GM12878 (cell line): ENCODE data around the gene TIMM10B. TPM values are rescaled to one million over a fixed set of nuclear protein-coding genes. Genes with fewer than 3 reads are reported as not detected.

ENCODE experiments used
- ATAC-seq: fragments of 200-7000 bp; cut with Tn5 transposase; 3 replicates; pipeline ENCODE4 v1.9.1; 2020; ENCODE audit warnings: mild to moderate bottlenecking, moderate library complexity
- BruUV-seq: library from RNA; stranded (reverse); fragments of 400-500 nt; replicated peaks from 2 replicates; lab custom pipeline; 2021; lab: Mats Ljungman, UMichigan
- CTCF ChIA-PET: fragments of 300-600 bp; sonication (Branson Sonifier 250); formaldehyde crosslinking; extraction: SDS; loops from one replicate; lab custom pipeline; 2021; ENCODE audit warnings: inconsistent platforms; lab: Yijun Ruan, JAX
- POLR2A ChIA-PET: fragments of 350-600 bp; formaldehyde crosslinking; extraction: SDS; loops from one replicate; lab custom pipeline; 2021; ENCODE audit warnings: inconsistent platforms; lab: Charles Lee
- RAD21 ChIA-PET: fragments of 300-600 bp; sonication (Branson Sonifier 250); formaldehyde crosslinking; loops from one replicate; lab custom pipeline; 2023; ENCODE audit warnings: antibody characterized with exemption; ENCODE audit not compliant: unreplicated experiment; lab: Charles Lee
- SMC1A ChIA-PET: fragments of 300-600 bp; sonication (Branson Sonifier 250); formaldehyde crosslinking; loops from one replicate; lab custom pipeline; 2023; ENCODE audit not compliant: unreplicated experiment, uncharacterized antibody; lab: Charles Lee
- DNase-seq: peaks from one replicate; pipeline ENCODE4 v3.0.0-alpha.2; 2011; ENCODE audit warnings: low read depth, low spot score
- FAIRE-seq: peaks from 3 replicates; lab custom pipeline; 2011; peaks lifted over from hg19 to GRCh38; lab: Jason Lieb, UNC
- H2AFZ ChIP-seq: 2 replicates; pipeline ENCODE4 v1.6.0; 2011; ENCODE audit warnings: low read depth, low read length, control low read depth; ENCODE audit not compliant: control insufficient read depth
- H3K27ac ChIP-seq: 2 replicates; pipeline ENCODE4 v1.5.1; 2011; ENCODE audit warnings: control low read depth; ENCODE audit not compliant: control insufficient read depth, insufficient read depth
- H3K27me3 ChIP-seq, 2 experiments: replicated peaks in 1 of 2; 2 replicates each; pipeline versions ENCODE4 v1.6.0 to v1.6.1; 2011; ENCODE audit warnings: low read length in 1 of 2; ENCODE audit not compliant: control insufficient read depth in 2 of 2, insufficient read depth in 2 of 2
- H3K36me3 ChIP-seq, 2 experiments: 2 replicates each; pipeline ENCODE4 v1.5.1; 2011; ENCODE audit warnings: low read length in 1 of 2; ENCODE audit not compliant: control insufficient read depth in 2 of 2, insufficient read depth in 2 of 2
- H3K4me1 ChIP-seq: 2 replicates; pipeline ENCODE4 v1.6.1; 2011; ENCODE audit warnings: mild to moderate bottlenecking, low read length, moderate library complexity, mixed read lengths; ENCODE audit not compliant: control insufficient read depth, insufficient read depth
- H3K4me2 ChIP-seq: 2 replicates; pipeline ENCODE4 v1.6.0; 2011; ENCODE audit warnings: control low read depth; ENCODE audit not compliant: control insufficient read depth, insufficient read depth
- H3K4me3 ChIP-seq: fragments of 200-600 bp; sonication (generic); 2 replicates; pipeline ENCODE4 v1.5.1; 2016
- H3K79me2 ChIP-seq: 2 replicates; pipeline ENCODE4 v1.6.0; 2011; ENCODE audit warnings: low read length; ENCODE audit not compliant: control insufficient read depth, insufficient read depth
- H3K9ac ChIP-seq: 2 replicates; pipeline ENCODE4 v1.8.0; 2011; ENCODE audit warnings: low read length, control low read depth, mixed read lengths; ENCODE audit not compliant: control insufficient read depth, insufficient read depth
- H3K9me3 ChIP-seq: replicated peaks from 3 replicates; pipeline ENCODE4 v1.5.1; 2011; ENCODE audit warnings: mild to moderate bottlenecking, low read length; ENCODE audit not compliant: control insufficient read depth, insufficient read depth
- H4K20me1 ChIP-seq: 2 replicates; pipeline ENCODE4 v1.6.0; 2011; ENCODE audit not compliant: control insufficient read depth, insufficient read depth
- BRCA1 ChIP-seq: IDR thresholded peaks from 2 replicates; pipeline ENCODE4 v1.6.1; 2011; ENCODE audit warnings: low read depth, low read length, improper control_type of control experiment
- PAX8 ChIP-seq: fragments of 450-650 bp; IDR thresholded peaks from 2 replicates; pipeline ENCODE4 v1.6.1; 2017; ENCODE audit warnings: mild to moderate bottlenecking, moderate library complexity
- SIX5 ChIP-seq: IDR thresholded peaks from 2 replicates; pipeline ENCODE4 v1.6.1; 2011; ENCODE audit warnings: mild to moderate bottlenecking, low read depth, low read length, moderate library complexity; ENCODE audit not compliant: severe bottlenecking
- SMAD1 ChIP-seq: fragments of 450-650 bp; IDR thresholded peaks from 2 replicates; pipeline ENCODE4 v1.6.1; 2018; ENCODE audit warnings: mild to moderate bottlenecking, low read depth; ENCODE audit not compliant: partially characterized antibody
- USF2 ChIP-seq: IDR thresholded peaks from 2 replicates; pipeline ENCODE4 v1.6.1; 2011; ENCODE audit warnings: low read depth, low read length, improper control_type of control experiment, borderline replicate concordance
- ZBED1 ChIP-seq: IDR thresholded peaks from 2 replicates; pipeline ENCODE4 v1.6.1; 2016; ENCODE audit warnings: borderline replicate concordance
- ZNF24 ChIP-seq: fragments of 450-650 bp; IDR thresholded peaks from 2 replicates; pipeline ENCODE4 v1.6.1; 2017; ENCODE audit warnings: antibody characterized with exemption, mild to moderate bottlenecking
- ZNF274 ChIP-seq: IDR thresholded peaks from one replicate; pipeline ENCODE4 v1.8.0; 2011; ENCODE audit not compliant: insufficient read length, insufficient read depth
- ZSCAN29 ChIP-seq: fragments of 450-650 bp; IDR thresholded peaks from 2 replicates; pipeline ENCODE4 v1.6.1; 2017; ENCODE audit warnings: mild to moderate bottlenecking, moderate library complexity
- ZZZ3 ChIP-seq: IDR thresholded peaks from 2 replicates; pipeline ENCODE4 v1.6.1; 2011; ENCODE audit warnings: low read depth; ENCODE audit not compliant: control insufficient read depth, insufficient read length
- WGBS: methylation state at CpG from one replicate; pipeline ENCODE4 v1.1.6; 2016; ENCODE audit warnings: low lambda C conversion rate; ENCODE audit not compliant: insufficient replicate concordance, insufficient coverage; ENCODE audit errors: missing lambda C conversion rate; 5-methylcytosine and 5-hydroxymethylcytosine counted together
- in situ Hi-C: fragments of 300-500 bp; cut with MboI; formaldehyde crosslinking; loops from 9 replicates; pipeline ENCODE4 v1.14.3; 2018; ENCODE audit warnings: mixed read lengths
- intact Hi-C: fragments of 100-400 bp; cut with micrococcal nuclease; formaldehyde crosslinking; loops from one replicate; pipeline ENCODE4 v1.14.2; 2022; ENCODE audit not compliant: unreplicated experiment
- polyA plus RNA-seq, 11 experiments: library from polyadenylated mRNA; depleted of rRNA in 4 of 11; unstranded in 6 of 11; stranded (reverse) in 5 of 11; fragments of >200 nt; fragmentation: Nextera tagmentation in 4 of 11; fragmentation: Illumina TruSeq in 1 of 11; extraction: Ambion mirVana in 4 of 11; extraction: Trizol in 1 of 11; gene quantifications; 1 replicate in 1 of 11; 2 replicates in 10 of 11; pipeline versions ENCODE4 v1.2.1 to v1.2.3, GENCODE V29; 2011 to 2016; ENCODE audit warnings: inconsistent platforms in 2 of 11, missing spikeins in 2 of 11, low read depth in 1 of 11
- total RNA-seq, 4 experiments: library from RNA; depleted of rRNA in 3 of 4; stranded (reverse); fragments of >200 nt in 3 of 4; fragmentation: Illumina TruSeq in 1 of 4; extraction: Trizol in 1 of 4; gene quantifications; 2 replicates each; pipeline versions ENCODE4 v1.2.1 to v1.2.3, GENCODE V29; 2013 to 2021
- TF ChIP-seq, protein P1 (sequence below): fragments of 450-650 bp; IDR thresholded peaks from 2 replicates; pipeline ENCODE4 v1.6.1; 2017; ENCODE audit warnings: mild to moderate bottlenecking, moderate library complexity

Gene TIMM10B
- total and polyA plus RNA-seq, 10 of the 15 experiments (the other 5 are each of a cell fraction or from before 2014, with no cell fraction given) = 30.3 to 126 (median 53.1) TPM

GRCh38 chr11:6440906-6441358, 40.4 kb upstream of the TIMM10B start, which contains the start of gene HPX:
Gene HPX (minus strand): TSS chr11:6440987. CDS start chr11:6440963, 24 bp downstream.
- intact Hi-C loops (no loop called here), in situ Hi-C loops (loop anchor here (5.0 kb wide), 1 partner anchor 59 kb away; no protein-coding TSS in a partner anchor)
- H3K4me1 ChIP-seq = peaks cover 4% of the 10 kb centered on the region
- BruUV-seq = no TSS peak
- no peak within 1 kb of the TSS for H3K9ac ChIP-seq
- no peak within 1 kb of the TSS for H2AFZ ChIP-seq
- DNase-seq = no peak
- H3K9me3 ChIP-seq = no peaks in the 10 kb centered on the region
- CTCF ChIA-PET = interaction anchor here (0.6 to 17.4 kb wide), 8 partner anchors 29 to 265 kb away, joined by 3 to 560 read pairs (median 5); no protein-coding TSS in a partner anchor
- WGBS = 76% methylated on average over 3 of the region's 3 CpGs
- H3K27ac ChIP-seq = no peak within 1 kb of the TSS
- SMC1A ChIA-PET = interaction anchor here (0.6 to 12.8 kb wide), 9 partner anchors 11 to 1835 kb away, joined by 3 to 293 read pairs (median 3); no protein-coding TSS in a partner anchor
- no peaks in the 10 kb centered on the region for H3K27me3 ChIP-seq
- H3K4me3 ChIP-seq = no peak within 1 kb of the TSS
- no peak for TF ChIP-seq SIX5
- no peak for TF ChIP-seq USF2
- no peak for TF ChIP-seq ZNF24
- TF ChIP-seq ZNF274 = no peak
- no peak for TF ChIP-seq ZZZ3
- TF ChIP-seq ZBED1 = no peak
- no peak for TF ChIP-seq SMAD1
- no peak for TF ChIP-seq BRCA1
- TF ChIP-seq ZSCAN29 = no peak
- TF ChIP-seq, protein P1, sequence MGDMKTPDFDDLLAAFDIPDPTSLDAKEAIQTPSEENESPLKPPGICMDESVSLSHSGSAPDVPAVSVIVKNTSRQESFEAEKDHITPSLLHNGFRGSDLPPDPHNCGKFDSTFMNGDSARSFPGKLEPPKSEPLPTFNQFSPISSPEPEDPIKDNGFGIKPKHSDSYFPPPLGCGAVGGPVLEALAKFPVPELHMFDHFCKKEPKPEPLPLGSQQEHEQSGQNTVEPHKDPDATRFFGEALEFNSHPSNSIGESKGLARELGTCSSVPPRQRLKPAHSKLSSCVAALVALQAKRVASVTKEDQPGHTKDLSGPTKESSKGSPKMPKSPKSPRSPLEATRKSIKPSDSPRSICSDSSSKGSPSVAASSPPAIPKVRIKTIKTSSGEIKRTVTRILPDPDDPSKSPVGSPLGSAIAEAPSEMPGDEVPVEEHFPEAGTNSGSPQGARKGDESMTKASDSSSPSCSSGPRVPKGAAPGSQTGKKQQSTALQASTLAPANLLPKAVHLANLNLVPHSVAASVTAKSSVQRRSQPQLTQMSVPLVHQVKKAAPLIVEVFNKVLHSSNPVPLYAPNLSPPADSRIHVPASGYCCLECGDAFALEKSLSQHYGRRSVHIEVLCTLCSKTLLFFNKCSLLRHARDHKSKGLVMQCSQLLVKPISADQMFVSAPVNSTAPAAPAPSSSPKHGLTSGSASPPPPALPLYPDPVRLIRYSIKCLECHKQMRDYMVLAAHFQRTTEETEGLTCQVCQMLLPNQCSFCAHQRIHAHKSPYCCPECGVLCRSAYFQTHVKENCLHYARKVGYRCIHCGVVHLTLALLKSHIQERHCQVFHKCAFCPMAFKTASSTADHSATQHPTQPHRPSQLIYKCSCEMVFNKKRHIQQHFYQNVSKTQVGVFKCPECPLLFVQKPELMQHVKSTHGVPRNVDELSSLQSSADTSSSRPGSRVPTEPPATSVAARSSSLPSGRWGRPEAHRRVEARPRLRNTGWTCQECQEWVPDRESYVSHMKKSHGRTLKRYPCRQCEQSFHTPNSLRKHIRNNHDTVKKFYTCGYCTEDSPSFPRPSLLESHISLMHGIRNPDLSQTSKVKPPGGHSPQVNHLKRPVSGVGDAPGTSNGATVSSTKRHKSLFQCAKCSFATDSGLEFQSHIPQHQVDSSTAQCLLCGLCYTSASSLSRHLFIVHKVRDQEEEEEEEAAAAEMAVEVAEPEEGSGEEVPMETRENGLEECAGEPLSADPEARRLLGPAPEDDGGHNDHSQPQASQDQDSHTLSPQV = no peak
- TF ChIP-seq PAX8 = no peak
- no peak for ATAC-seq
- POLR2A ChIA-PET = no interaction called here
- no peak for FAIRE-seq
- RAD21 ChIA-PET = interaction anchor here (1.3 to 14.2 kb wide), 3 partner anchors 51 to 85 kb away, joined by 3 to 305 read pairs (median 4); partner anchors contain the start of gene SMPD1
- H3K79me2 ChIP-seq = no peaks in the 10 kb centered on the region
- no peaks in the 10 kb centered on the region for H4K20me1 ChIP-seq
- no peak within 1 kb of the TSS for H3K4me2 ChIP-seq
- no peaks in the 10 kb centered on the region for H3K36me3 ChIP-seq
